ENCODE measurements around the gene PRR30.

PRR30 gene

GRCh38 chr2:27152796-27153464 lies 13.7 kb upstream of the PRR30 start:
- H2AFZ ChIP-seq (ENCODE audit: low read length) = peak overlapping the region; percentile 20
- no peaks in the 10 kb centered on the region for H3K79me2 ChIP-seq (ENCODE audit: low read length)
- H3K4me2 ChIP-seq (ENCODE audit: low read depth, low read length) = peak overlapping the region; percentile 36
- H3K27me3 ChIP-seq (replicated peaks; ENCODE audit: insufficient read depth, low read length) = no peaks in the 10 kb centered on the region
- peak; percentile 83 for DNase-seq
- H3K27ac ChIP-seq (ENCODE audit: low read length) = peak overlapping the region; percentile 74
- peaks cover 30% of the 10 kb centered on the region for H3F3A ChIP-seq (ENCODE audit: insufficient read depth, low read length)
- H3K36me3 ChIP-seq (replicated peaks; ENCODE audit: insufficient read depth, low read length) = no peaks in the 10 kb centered on the region
- no peak overlapping the region for H3K4me3 ChIP-seq (ENCODE audit: low read length)
- H3K9me3 ChIP-seq (replicated peaks; ENCODE audit: insufficient read depth, low read length) = no peaks in the 10 kb centered on the region
- no peaks in the 10 kb centered on the region for H4K20me1 ChIP-seq (ENCODE audit: insufficient read depth, low read length)
- peak overlapping the region; percentile 9; the same call in 1 of the 2 replicates for H3K9ac ChIP-seq (ENCODE audit: low read length)
- H3K4me1 ChIP-seq (ENCODE audit: low read length) = peaks cover 45% of the 10 kb centered on the region
- TF ChIP-seq CTCF (IDR thresholded peaks at IDR 0.05; ENCODE audit: low read length) (no peak), EZH2phosphoT487 (IDR thresholded peaks at IDR 0.05; ENCODE audit: low read length) (no peak)
- H3K9me2 ChIP-seq (replicated peaks; ENCODE audit: insufficient read depth, low read length) = no peaks in the 10 kb centered on the region

GRCh38 chr2:27152102-27152795 lies 13.0 kb upstream of the PRR30 start:
- Histone ChIP-seq H3K79me2 (ENCODE audit: low read length) (no peaks in the 10 kb centered on the region), H3K9ac (ENCODE audit: low read length) (no peak overlapping the region; the same call in 1 of the 2 replicates), H3K4me2 (ENCODE audit: low read depth, low read length) (peak overlapping the region; percentile 36; the same call in 1 of the 2 replicates), H3K36me3 (replicated peaks; ENCODE audit: insufficient read depth, low read length) (no peaks in the 10 kb centered on the region), H3K4me1 (ENCODE audit: low read length) (peaks cover 38% of the 10 kb centered on the region), H3K4me3 (ENCODE audit: low read length) (no peak overlapping the region), H3K27me3 (replicated peaks; ENCODE audit: insufficient read depth, low read length) (no peaks in the 10 kb centered on the region), H3K27ac (ENCODE audit: low read length) (peak overlapping the region; percentile 74), H2AFZ (ENCODE audit: low read length) (peak overlapping the region; percentile 20; the same call in 1 of the 2 replicates), H3K9me3 (replicated peaks; ENCODE audit: insufficient read depth, low read length) (no peaks in the 10 kb centered on the region), H3F3A (ENCODE audit: insufficient read depth, low read length) (peaks cover 30% of the 10 kb centered on the region), H3K9me2 (replicated peaks; ENCODE audit: insufficient read depth, low read length) (no peaks in the 10 kb centered on the region), H4K20me1 (ENCODE audit: insufficient read depth, low read length) (no peaks in the 10 kb centered on the region)
- TF ChIP-seq CTCF (IDR thresholded peaks at IDR 0.05; ENCODE audit: low read length) (no peak), EZH2 (optimal IDR thresholded peaks at IDR 0.05; ENCODE audit: low read depth, low read length) (no peak), EZH2phosphoT487 (IDR thresholded peaks at IDR 0.05; ENCODE audit: low read length) (no peak)
- DNase-seq = no peak

- Histone ChIP-seq H3K4me2 (ENCODE audit: low read depth, low read length) (no peak overlapping the region), H3K9ac (ENCODE audit: low read length) (no peak overlapping the region), H3F3A (ENCODE audit: insufficient read depth, low read length) (peaks cover 22% of the 10 kb centered on the region), H3K27ac (ENCODE audit: low read length) (no peak overlapping the region), H2AFZ (ENCODE audit: low read length) (no peak overlapping the region), H3K79me2 (ENCODE audit: low read length) (no peaks in the 10 kb centered on the region), H3K9me3 (replicated peaks; ENCODE audit: insufficient read depth, low read length) (no peaks in the 10 kb centered on the region), H3K9me2 (replicated peaks; ENCODE audit: insufficient read depth, low read length) (no peaks in the 10 kb centered on the region), H4K20me1 (ENCODE audit: insufficient read depth, low read length) (no peaks in the 10 kb centered on the region), H3K4me1 (ENCODE audit: low read length) (peaks cover 30% of the 10 kb centered on the region), H3K36me3 (replicated peaks; ENCODE audit: insufficient read depth, low read length) (no peaks in the 10 kb centered on the region), H3K27me3 (replicated peaks; ENCODE audit: insufficient read depth, low read length) (no peaks in the 10 kb centered on the region), H3K4me3 (ENCODE audit: low read length) (no peak overlapping the region)
- DNase-seq = no peak
- TF ChIP-seq EZH2phosphoT487 (IDR thresholded peaks at IDR 0.05; ENCODE audit: low read length) (no peak), EZH2 (optimal IDR thresholded peaks at IDR 0.05; ENCODE audit: low read depth, low read length) (no peak), CTCF (IDR thresholded peaks at IDR 0.05; ENCODE audit: low read length) (no peak)
These were observed 11.5 kb upstream of the PRR30 start for GRCh38 chr2:27150639-27151230.
